ENCODE results near the gene SRD5A2.

The SRD5A2 gene

GRCh38 chr2:31580321-31581117, at the start of gene SRD5A2:
SRD5A2 (minus strand) TSS chr2:31580938; CDS start chr2:31580900, 38 bp downstream.
- intact Hi-C loops (cut with DNase I): no loop called here
- DNase-seq: no peak

GRCh38 chr2:31606509-31606908, 25.8 kb upstream of the SRD5A2 start:
- intact Hi-C loops (cut with DNase I): no loop called here
- DNase-seq: no peak

GRCh38 chr2:31598694-31599093, 18.0 kb upstream of the SRD5A2 start:
- intact Hi-C loops (cut with DNase I): no loop called here
- no peak for DNase-seq

- no peak for DNase-seq
- intact Hi-C loops (cut with DNase I): no loop called here
Observed at GRCh38 chr2:31586230-31586629, 5.5 kb upstream of the SRD5A2 start.

GRCh38 chr2:31581124-31581795, 522 bp upstream of the SRD5A2 start:
- no peak for DNase-seq
- intact Hi-C loops (cut with DNase I): no loop called here

GRCh38 chr2:31579996-31580320, 780 bp downstream of the SRD5A2 start:
- intact Hi-C loops (cut with DNase I): no loop called here
- DNase-seq: no peak

- intact Hi-C loops (cut with DNase I): no loop called here
- no peak for DNase-seq
Observed at GRCh38 chr2:31578316-31578715, 2.4 kb downstream of the SRD5A2 start.

- DNase-seq: no peak
- intact Hi-C loops (cut with DNase I): no loop called here
Observed at GRCh38 chr2:31577143-31577542, 3.6 kb downstream of the SRD5A2 start.

GRCh38 chr2:31568585-31569201, 12.0 kb downstream of the SRD5A2 start:
- DNase-seq: no peak
- intact Hi-C loops (cut with DNase I): no loop called here

- DNase-seq: no peak
- intact Hi-C loops (cut with DNase I): no loop called here
Observed at GRCh38 chr2:31567679-31568078, 13.1 kb downstream of the SRD5A2 start.

GRCh38 chr2:31563273-31563839, 17.4 kb downstream of the SRD5A2 start:
- intact Hi-C loops (cut with DNase I): no loop called here
- DNase-seq: no peak

- intact Hi-C loops (cut with DNase I): no loop called here
- DNase-seq: no peak
Observed at GRCh38 chr2:31561823-31562222, 18.9 kb downstream of the SRD5A2 start.

GRCh38 chr2:31558401-31559295, 22.1 kb downstream of the SRD5A2 start:
- no peak for DNase-seq
- intact Hi-C loops (cut with DNase I): no loop called here

- intact Hi-C loops (cut with DNase I): no loop called here
- no peak for DNase-seq
Observed at GRCh38 chr2:31556940-31557339, 23.8 kb downstream of the SRD5A2 start.

GRCh38 chr2:31555967-31556706, 24.6 kb downstream of the SRD5A2 start:
- DNase-seq: no peak
- intact Hi-C loops (cut with DNase I): no loop called here

GRCh38 chr2:31553362-31553761, 27.4 kb downstream of the SRD5A2 start:
- intact Hi-C loops (cut with DNase I): no loop called here
- no peak for DNase-seq

GRCh38 chr2:31547485-31547884, 33.3 kb downstream of the SRD5A2 start:
- intact Hi-C loops (cut with DNase I): no loop called here
- no peak for DNase-seq

GRCh38 chr2:31541853-31542252, 38.9 kb downstream of the SRD5A2 start:
- no peak for DNase-seq
- intact Hi-C loops (cut with DNase I): no loop called here

GRCh38 chr2:31539505-31539904, 41.2 kb downstream of the SRD5A2 start:
- intact Hi-C loops (cut with DNase I): no loop called here
- DNase-seq: no peak
